ENCODE data around the gene VKORC1L1.

DNA sequence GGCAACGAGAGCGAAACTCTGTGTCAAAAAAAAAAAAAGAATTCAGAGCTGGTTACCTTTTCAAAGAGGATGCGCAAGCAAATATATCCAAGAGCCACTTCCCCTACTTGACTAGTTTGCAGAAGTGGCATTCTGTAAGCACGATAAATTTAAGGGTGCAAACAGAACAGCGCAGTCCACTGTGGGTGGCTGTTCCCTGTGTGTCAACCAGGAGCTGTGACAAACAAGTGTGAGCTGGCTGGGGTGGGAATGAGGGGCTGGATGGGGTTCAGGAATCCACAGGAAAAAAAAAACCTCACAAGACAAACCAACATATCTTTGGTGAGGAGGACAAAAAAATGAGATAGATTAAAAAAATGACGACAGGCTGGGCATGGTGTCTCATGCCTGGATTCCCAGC, 93.3 kb downstream of the VKORC1L1 start:
- TF ChIP-seq, protein P1, sequence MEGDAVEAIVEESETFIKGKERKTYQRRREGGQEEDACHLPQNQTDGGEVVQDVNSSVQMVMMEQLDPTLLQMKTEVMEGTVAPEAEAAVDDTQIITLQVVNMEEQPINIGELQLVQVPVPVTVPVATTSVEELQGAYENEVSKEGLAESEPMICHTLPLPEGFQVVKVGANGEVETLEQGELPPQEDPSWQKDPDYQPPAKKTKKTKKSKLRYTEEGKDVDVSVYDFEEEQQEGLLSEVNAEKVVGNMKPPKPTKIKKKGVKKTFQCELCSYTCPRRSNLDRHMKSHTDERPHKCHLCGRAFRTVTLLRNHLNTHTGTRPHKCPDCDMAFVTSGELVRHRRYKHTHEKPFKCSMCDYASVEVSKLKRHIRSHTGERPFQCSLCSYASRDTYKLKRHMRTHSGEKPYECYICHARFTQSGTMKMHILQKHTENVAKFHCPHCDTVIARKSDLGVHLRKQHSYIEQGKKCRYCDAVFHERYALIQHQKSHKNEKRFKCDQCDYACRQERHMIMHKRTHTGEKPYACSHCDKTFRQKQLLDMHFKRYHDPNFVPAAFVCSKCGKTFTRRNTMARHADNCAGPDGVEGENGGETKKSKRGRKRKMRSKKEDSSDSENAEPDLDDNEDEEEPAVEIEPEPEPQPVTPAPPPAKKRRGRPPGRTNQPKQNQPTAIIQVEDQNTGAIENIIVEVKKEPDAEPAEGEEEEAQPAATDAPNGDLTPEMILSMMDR (IDR thresholded peaks at IDR 0.05; ENCODE audit: low read length): no peak
- TF ChIP-seq EZH2 (optimal IDR thresholded peaks at IDR 0.05; ENCODE audit: low read depth, low read length): no peak
- no peak for TF ChIP-seq EZH2phosphoT487 (IDR thresholded peaks at IDR 0.05; ENCODE audit: low read length)

Data from MM.1S (cell line).